Common myeloid progenitor, CD34-positive (primary cell): ENCODE data around the gene ENTR1.

ENCODE experiments used
- CTCF ChIA-PET: fragments of 350-600 bp; sonication (Branson Sonifier 250); formaldehyde crosslinking; loops from one replicate; lab custom pipeline; 2021; ENCODE audit warnings: antibody characterized with exemption; lab: Charles Lee
- POLR2A ChIA-PET: fragments of 350-600 bp; sonication (Branson Sonifier 250); formaldehyde crosslinking; loops from one replicate; lab custom pipeline; 2021; ENCODE audit warnings: antibody characterized with exemption; lab: Charles Lee
- DNase-seq, 3 donors: peaks; one replicate each; pipeline versions ENCODE4 v3.0.0 to v3.0.0-alpha.2; 2013
- H3K27ac ChIP-seq, 2 experiments: 1 replicate in 1 of 2; 2 replicates in 1 of 2; pipeline ENCODE4 v1.7.0; 2013; ENCODE audit warnings: inconsistent platforms in 2 of 2, low read length in 2 of 2, mild to moderate bottlenecking in 2 of 2, low read depth in 1 of 2, moderate library complexity in 1 of 2; ENCODE audit not compliant: severe bottlenecking in 2 of 2, insufficient read depth in 1 of 2, poor library complexity in 1 of 2
- H3K27me3 ChIP-seq, 5 experiments: replicated peaks in 2 of 5; 1 replicate in 3 of 5; 2 replicates in 2 of 5; pipeline versions ENCODE4 v1.6.1 to v1.7.0; 2013; ENCODE audit warnings: low read length in 4 of 5, mild to moderate bottlenecking in 2 of 5, moderate library complexity in 2 of 5, inconsistent platforms in 1 of 5; ENCODE audit not compliant: insufficient read depth in 5 of 5, control insufficient read depth in 4 of 5
- H3K36me3 ChIP-seq, 4 experiments: 1 replicate in 2 of 4; 2 replicates in 2 of 4; pipeline versions ENCODE4 v1.6.1 to v1.7.0; 2013; ENCODE audit warnings: low read length in 3 of 4, control low read depth in 1 of 4, mild to moderate bottlenecking in 1 of 4; ENCODE audit not compliant: control insufficient read depth in 4 of 4, insufficient read depth in 4 of 4
- H3K4me1 ChIP-seq, 4 experiments: 1 replicate in 3 of 4; 2 replicates in 1 of 4; pipeline versions ENCODE4 v1.6.1 to v1.7.1; 2013; ENCODE audit warnings: low read length in 3 of 4, mild to moderate bottlenecking in 3 of 4, control low read depth in 1 of 4, inconsistent platforms in 1 of 4, moderate library complexity in 1 of 4; ENCODE audit not compliant: control insufficient read depth in 4 of 4, insufficient read depth in 4 of 4; ENCODE audit errors: control extremely low read depth in 1 of 4
- H3K4me3 ChIP-seq, 7 experiments: 1 replicate in 4 of 7; 2 replicates in 3 of 7; pipeline versions ENCODE4 v1.5.1 to v1.7.0; 2013; ENCODE audit warnings: mild to moderate bottlenecking in 7 of 7, low read length in 6 of 7, moderate library complexity in 6 of 7, inconsistent platforms in 2 of 7, low read depth in 2 of 7, control low read depth in 1 of 7; ENCODE audit not compliant: insufficient read depth in 4 of 7, control insufficient read depth in 1 of 7; ENCODE audit errors: extremely low read depth in 1 of 7
- H3K9me3 ChIP-seq, 5 experiments: 1 replicate in 4 of 5; 2 replicates in 1 of 5; pipeline versions ENCODE4 v1.6.1 to v1.7.1; 2013; ENCODE audit warnings: low read length in 4 of 5, mild to moderate bottlenecking in 2 of 5, inconsistent platforms in 1 of 5, low read depth in 1 of 5, moderate library complexity in 1 of 5; ENCODE audit not compliant: control insufficient read depth in 4 of 5, insufficient read depth in 2 of 5; ENCODE audit errors: control extremely low read depth in 1 of 5
- WGBS: methylation state at CpG from one replicate; pipeline ENCODE4 v1.1.5; 2013; ENCODE audit not compliant: insufficient coverage; 5-methylcytosine and 5-hydroxymethylcytosine counted together

ENTR1 gene

DNA sequence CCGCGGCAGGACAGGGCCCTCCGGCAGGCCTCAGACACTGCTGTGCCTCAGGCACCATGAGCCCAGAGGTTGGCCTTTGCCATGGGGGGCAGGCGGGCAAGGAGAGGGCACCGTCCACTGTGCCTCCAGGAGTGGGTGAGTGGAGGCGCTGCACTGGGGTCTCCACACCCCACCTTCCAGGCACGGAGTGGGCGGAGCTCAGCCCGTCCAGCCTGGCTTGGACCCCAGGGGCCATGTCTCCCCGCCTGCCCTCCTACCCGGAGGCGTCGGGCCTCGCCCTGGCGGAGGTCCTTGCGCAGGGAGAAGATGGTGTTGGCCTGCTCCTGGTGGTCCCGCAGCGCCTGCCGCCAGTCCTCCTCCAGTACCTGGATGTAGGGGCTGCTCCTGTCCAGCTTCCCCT lies 40.4 kb downstream of the ENTR1 start:
- CTCF ChIA-PET, result interaction anchor here (0.9 to 4.6 kb wide), 5 partner anchors 15 to 57 kb away, joined by 3 to 26 read pairs (median 5); no protein-coding TSS in a partner anchor
- H3K4me3 ChIP-seq, result no peak overlapping the region
- WGBS, result 92% methylated on average over 6 of the region's 19 CpGs
- no peak for DNase-seq
- no peaks in the 10 kb centered on the region for H3K27me3 ChIP-seq
- no peak overlapping the region for H3K27ac ChIP-seq
- H3K4me1 ChIP-seq, result peaks cover 2 to 35% (median 30%) of the 10 kb centered on the region in 4 experiments
- POLR2A ChIA-PET, result interaction anchor here (1.0 kb wide), 1 partner anchor 47 kb away, joined by 3 read pairs; no protein-coding TSS in a partner anchor
- peaks cover 0 to 39% (median 16%) of the 10 kb centered on the region in 4 experiments for H3K36me3 ChIP-seq
- H3K9me3 ChIP-seq, result no peaks in the 10 kb centered on the region

DNA sequence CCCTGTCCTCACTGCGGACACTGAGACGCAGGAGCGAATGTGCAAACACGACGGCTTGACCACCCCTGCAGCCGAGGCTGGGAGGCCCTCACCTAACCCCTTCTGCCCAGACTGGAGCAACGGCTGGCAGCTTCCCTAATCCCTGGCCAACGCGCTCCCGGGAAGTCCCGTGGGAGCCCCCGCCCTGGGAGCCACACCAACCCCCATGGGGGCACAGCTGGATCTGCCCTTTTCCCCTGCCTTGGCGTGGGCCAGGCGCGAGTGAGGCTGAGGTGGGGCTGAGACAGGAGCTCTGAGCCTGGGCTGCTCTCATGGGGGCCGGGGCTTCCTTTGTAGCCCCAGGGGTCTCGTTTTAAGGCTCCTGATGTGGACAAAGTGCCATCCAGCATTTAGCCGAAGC lies 42.2 kb downstream of the ENTR1 start:
- DNase-seq, result no peak
- Histone ChIP-seq H3K4me3 (no peak overlapping the region), H3K9me3 (no peaks in the 10 kb centered on the region), H3K27me3 (peaks cover 0 to 3% (median 0%) of the 10 kb centered on the region in 5 experiments), H3K27ac (no peak overlapping the region), H3K36me3 (peaks cover 0 to 39% (median 16%) of the 10 kb centered on the region in 4 experiments), H3K4me1 (peaks cover 2 to 38% (median 28%) of the 10 kb centered on the region in 4 experiments)
- 97% methylated on average over 18 of the region's 18 CpGs for WGBS
- ChIA-PET POLR2A (interaction anchor here (1.1 kb wide), 1 partner anchor 48 kb away, joined by 4 read pairs; no protein-coding TSS in a partner anchor), CTCF (no interaction called here)

DNA sequence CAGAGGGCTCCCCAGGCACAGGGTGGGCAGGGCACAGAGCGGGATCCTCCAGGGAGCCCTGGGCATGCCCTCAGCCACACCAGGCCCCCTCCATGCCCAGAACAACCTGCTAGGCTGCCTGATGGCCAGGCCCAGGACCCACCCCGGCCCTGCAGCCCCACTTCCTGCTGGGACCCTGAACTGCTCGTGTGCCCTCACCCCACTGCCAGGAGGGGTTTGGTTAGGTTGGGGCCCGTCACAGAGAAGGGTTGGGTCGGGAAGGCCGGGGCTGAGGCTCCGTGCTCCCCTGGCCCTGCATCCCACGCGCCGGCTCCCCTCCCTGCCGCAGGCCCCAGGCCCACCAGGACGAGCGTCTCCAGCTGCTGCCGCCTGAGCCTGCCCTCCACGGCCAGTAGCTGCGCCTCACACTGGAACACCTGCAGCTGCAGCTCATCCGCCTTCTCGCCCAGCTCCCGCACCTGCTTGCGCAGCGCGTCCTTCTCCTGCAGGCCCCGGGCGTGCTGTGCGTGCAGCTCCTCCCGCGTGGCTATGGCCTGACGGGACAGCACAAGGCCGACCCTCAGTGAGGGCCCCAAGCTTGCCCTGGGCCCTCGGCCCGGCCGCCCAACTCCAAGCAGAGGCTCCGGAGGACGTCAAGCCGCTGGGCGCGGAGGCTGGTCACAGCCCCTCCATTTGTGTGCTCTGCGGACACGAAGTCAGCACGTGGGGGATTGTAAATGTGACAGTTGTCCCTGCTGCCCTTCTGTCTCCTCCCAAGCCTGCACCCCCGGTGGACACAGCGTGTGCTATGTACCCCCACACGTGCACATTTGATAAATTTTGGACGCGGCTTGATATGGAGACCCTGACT lies 42.9 kb downstream of the ENTR1 start:
- peaks cover 0 to 36% (median 26%) of the 10 kb centered on the region in 4 experiments for H3K4me1 ChIP-seq
- ChIA-PET CTCF (interaction anchor here (2.6 kb wide), 1 partner anchor 28 kb away, joined by 6 read pairs; no protein-coding TSS in a partner anchor), POLR2A (interaction anchor here (1.1 kb wide), 1 partner anchor 48 kb away, joined by 4 read pairs; no protein-coding TSS in a partner anchor)
- 95% methylated on average over 41 of the region's 45 CpGs for WGBS
- H3K4me3 ChIP-seq, result no peak overlapping the region
- no peak overlapping the region for H3K27ac ChIP-seq
- H3K27me3 ChIP-seq, result peaks cover 0 to 3% (median 0%) of the 10 kb centered on the region in 5 experiments
- H3K9me3 ChIP-seq, result no peaks in the 10 kb centered on the region
- DNase-seq, result no peak
- peaks cover 0 to 39% (median 16%) of the 10 kb centered on the region in 4 experiments for H3K36me3 ChIP-seq

DNA sequence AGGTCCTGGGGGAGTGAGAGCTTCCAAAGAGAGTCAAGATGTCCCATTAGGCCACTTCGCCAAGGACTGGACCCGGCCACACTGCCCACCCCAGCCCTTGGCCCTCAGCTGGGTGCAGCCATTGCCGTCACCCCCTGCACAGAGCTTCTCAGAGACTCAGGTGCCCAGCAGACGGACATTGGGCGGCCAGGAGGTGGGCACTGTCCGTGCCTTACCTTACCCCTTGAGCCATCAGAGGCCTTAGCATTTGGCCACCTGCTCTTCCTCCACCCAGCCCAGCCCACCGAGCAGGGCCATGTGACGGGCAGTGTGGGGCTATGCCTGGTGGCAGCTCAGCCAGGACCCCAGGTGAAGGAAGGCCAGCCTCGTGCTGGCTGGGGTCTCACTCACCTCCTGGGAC lies 43.6 kb downstream of the ENTR1 start:
- H3K36me3 ChIP-seq, result peaks cover 0 to 39% (median 16%) of the 10 kb centered on the region in 4 experiments
- 98% methylated on average over 6 of the region's 9 CpGs for WGBS
- H3K27ac ChIP-seq, result no peak overlapping the region
- ChIA-PET CTCF (interaction anchor here (1.2 to 2.6 kb wide), 7 partner anchors 8 to 54 kb away, joined by 3 to 10 read pairs (median 3); partner anchors contain the start of gene CARD9), POLR2A (no interaction called here)
- peaks cover 0 to 3% (median 0%) of the 10 kb centered on the region in 5 experiments for H3K27me3 ChIP-seq
- peaks cover 0 to 29% (median 20%) of the 10 kb centered on the region in 4 experiments for H3K4me1 ChIP-seq
- H3K4me3 ChIP-seq, result no peak overlapping the region
- H3K9me3 ChIP-seq, result no peaks in the 10 kb centered on the region
- DNase-seq, result no peak

- ChIA-PET CTCF (interaction anchor here (1.2 to 4.5 kb wide), 10 partner anchors 9 to 54 kb away, joined by 3 to 22 read pairs (median 3); partner anchors contain the start of gene CARD9), POLR2A (interaction anchor here (0.5 kb wide), 1 partner anchor 272 kb away, joined by 3 read pairs; no protein-coding TSS in a partner anchor)
- Histone ChIP-seq H3K9me3 (no peaks in the 10 kb centered on the region), H3K4me3 (no peak overlapping the region), H3K27me3 (peaks cover 0 to 3% (median 0%) of the 10 kb centered on the region in 5 experiments), H3K36me3 (peaks cover 0 to 40% (median 16%) of the 10 kb centered on the region in 4 experiments), H3K4me1 (peaks cover 0 to 28% (median 19%) of the 10 kb centered on the region in 4 experiments), H3K27ac (no peak overlapping the region)
- WGBS, result 33% methylated on average over 9 of the region's 9 CpGs
- DNase-seq, result peak in 2 of 3 donors; percentile 38 to 41
Observed at GRCh38 chr9:136365775-136366222, 44.6 kb downstream of the ENTR1 start.

DNA sequence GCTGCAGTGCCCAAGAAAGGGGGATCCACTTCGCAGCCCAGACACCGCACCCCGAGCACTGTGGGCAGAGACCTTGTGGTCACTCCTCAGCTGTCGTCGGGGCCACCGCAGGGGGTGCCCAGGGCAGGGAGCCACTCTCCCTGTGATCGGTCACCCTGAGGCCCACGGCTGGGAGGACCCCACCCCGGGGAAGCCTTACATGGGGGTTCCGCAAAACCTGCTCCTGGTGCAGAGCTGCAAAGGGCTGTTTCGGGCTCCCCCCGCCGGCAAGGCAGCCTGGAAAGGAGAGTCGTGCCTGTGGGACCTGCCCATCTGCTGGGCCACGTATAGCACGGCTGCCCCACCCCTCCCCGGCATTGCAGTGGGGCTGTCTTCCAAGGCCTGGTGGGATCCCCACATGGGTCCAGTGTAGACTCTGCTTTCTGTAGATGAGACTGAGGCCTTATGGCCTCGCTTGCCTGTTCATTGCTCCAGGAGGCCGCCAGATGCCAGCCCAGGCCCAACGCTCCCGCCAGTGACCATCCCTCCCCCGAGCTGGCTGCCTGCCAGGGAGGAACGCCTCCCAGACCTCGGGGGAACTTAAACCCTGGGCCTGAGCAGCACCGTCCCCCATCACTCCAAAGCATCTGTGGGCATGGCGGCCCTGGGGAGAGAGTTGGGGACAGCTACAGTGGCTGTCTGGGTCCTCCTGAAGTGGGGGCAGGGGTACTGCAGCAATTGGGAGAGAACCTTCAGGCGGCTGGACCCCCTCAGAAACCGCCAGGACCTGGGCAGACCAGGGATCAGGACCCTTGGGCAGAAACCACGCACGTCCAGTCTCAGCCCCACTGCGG lies 45.3 kb downstream of the ENTR1 start:
- POLR2A ChIA-PET, result interaction anchor here (0.5 kb wide), 1 partner anchor 271 kb away, joined by 3 read pairs; no protein-coding TSS in a partner anchor
- CTCF ChIA-PET, result interaction anchor here (1.2 to 4.5 kb wide), 8 partner anchors 9 to 54 kb away, joined by 3 to 22 read pairs (median 4); partner anchors contain the start of gene CARD9
- peaks cover 0 to 3% (median 0%) of the 10 kb centered on the region in 5 experiments for H3K27me3 ChIP-seq
- WGBS, result 89% methylated on average over 30 of the region's 31 CpGs
- peaks cover 0 to 33% (median 14%) of the 10 kb centered on the region in 4 experiments for H3K36me3 ChIP-seq
- peaks cover 0 to 28% (median 19%) of the 10 kb centered on the region in 4 experiments for H3K4me1 ChIP-seq
- H3K27ac ChIP-seq, result no peak overlapping the region
- H3K9me3 ChIP-seq, result no peaks in the 10 kb centered on the region
- DNase-seq, result peak in 1 of 3 donors; percentile 31
- no peak overlapping the region for H3K4me3 ChIP-seq
